ENCODE data around the gene FNBP1.

The FNBP1 gene

GRCh38 chr9:130002320-130002719, 40.7 kb downstream of the FNBP1 start:
- no peak overlapping the region for H3K4me3 ChIP-seq (ENCODE audit: low read length in 2 of 2)
- H3K79me1 ChIP-seq (ENCODE audit: low read depth, low read length): peaks cover 2% of the 10 kb centered on the region
- no peak overlapping the region for H3K4me2 ChIP-seq (ENCODE audit: insufficient read depth, low read length, poor library complexity, severe bottlenecking)
- H3K27me3 ChIP-seq (ENCODE audit: control insufficient read depth in 3 of 3, insufficient read depth in 3 of 3, low read depth in 1 of 3, low read length in 3 of 3): no peaks in the 10 kb centered on the region
- H4K8ac ChIP-seq (ENCODE audit: low read depth, low read length): no peak overlapping the region
- no CpG with 5 or more reads among the region's 5 CpGs for WGBS, 2 donors (ENCODE audit: extremely low coverage in 2 of 2, insufficient read length in 2 of 2, insufficient replicate concordance in 1 of 2)
- no peak overlapping the region for H2AFZ ChIP-seq (ENCODE audit: low read length)
- no peak overlapping the region for H2AK5ac ChIP-seq (ENCODE audit: low read depth, low read length)
- H3K9ac ChIP-seq (ENCODE audit: low read depth, low read length, poor library complexity): no peak overlapping the region
- no peak overlapping the region for H3K27ac ChIP-seq (replicated peaks; ENCODE audit: low read length)
- H2BK5ac ChIP-seq (ENCODE audit: low read length): no peak overlapping the region
- H3K18ac ChIP-seq (ENCODE audit: low read length): no peak overlapping the region
- no peak overlapping the region for H3K4ac ChIP-seq (ENCODE audit: low read length)
- no peak for DNase-seq (ENCODE audit: low spot score)
- no peak overlapping the region for H2BK15ac ChIP-seq (ENCODE audit: low read length)
- H4K91ac ChIP-seq (ENCODE audit: low read depth, low read length, poor library complexity): no peak overlapping the region
- H3K9me3 ChIP-seq (replicated peaks in 1 of 2; ENCODE audit: control insufficient read depth in 2 of 2, insufficient read depth in 1 of 2, low read depth in 1 of 2, low read length in 2 of 2): no peaks in the 10 kb centered on the region
- no peak overlapping the region for H2BK120ac ChIP-seq (ENCODE audit: low read depth, low read length)
- no peak overlapping the region for H3K14ac ChIP-seq (ENCODE audit: low read length)
- no peak overlapping the region for H3K23ac ChIP-seq (ENCODE audit: low read depth, low read length, poor library complexity)
- H3K36me3 ChIP-seq (replicated peaks in 1 of 2; ENCODE audit: control insufficient read depth in 2 of 2, insufficient read depth in 2 of 2, low read length in 2 of 2): peaks cover 0 to 4% of the 10 kb centered on the region in 2 donors
- H2BK12ac ChIP-seq (ENCODE audit: low read length): no peak overlapping the region
- H3K4me1 ChIP-seq (ENCODE audit: control insufficient read depth in 2 of 2, insufficient read depth in 1 of 2, low read depth in 1 of 2, low read length in 2 of 2): peaks cover 3 to 4% of the 10 kb centered on the region in 2 donors

GRCh38 chr9:130001190-130001589, 41.8 kb downstream of the FNBP1 start:
- H3K14ac ChIP-seq (ENCODE audit: low read length): no peak overlapping the region
- H3K27me3 ChIP-seq (ENCODE audit: control insufficient read depth in 3 of 3, insufficient read depth in 3 of 3, low read depth in 1 of 3, low read length in 3 of 3): no peaks in the 10 kb centered on the region
- H3K9me3 ChIP-seq (replicated peaks in 1 of 2; ENCODE audit: control insufficient read depth in 2 of 2, insufficient read depth in 1 of 2, low read depth in 1 of 2, low read length in 2 of 2): peaks cover 0 to 1% of the 10 kb centered on the region in 2 donors
- peaks cover 3 to 4% of the 10 kb centered on the region in 2 donors for H3K4me1 ChIP-seq (ENCODE audit: control insufficient read depth in 2 of 2, insufficient read depth in 1 of 2, low read depth in 1 of 2, low read length in 2 of 2)
- no peak overlapping the region for H2AFZ ChIP-seq (ENCODE audit: low read length)
- no peak overlapping the region for H3K4me3 ChIP-seq (ENCODE audit: low read length in 2 of 2)
- H4K91ac ChIP-seq (ENCODE audit: low read depth, low read length, poor library complexity): no peak overlapping the region
- H3K36me3 ChIP-seq (replicated peaks in 1 of 2; ENCODE audit: control insufficient read depth in 2 of 2, insufficient read depth in 2 of 2, low read length in 2 of 2): peaks cover 0 to 4% of the 10 kb centered on the region in 2 donors
- no peak overlapping the region for H3K18ac ChIP-seq (ENCODE audit: low read length)
- H3K79me1 ChIP-seq (ENCODE audit: low read depth, low read length): peaks cover 2% of the 10 kb centered on the region
- no peak overlapping the region for H2BK12ac ChIP-seq (ENCODE audit: low read length)
- no peak overlapping the region for H2BK15ac ChIP-seq (ENCODE audit: low read length)
- H3K27ac ChIP-seq (replicated peaks; ENCODE audit: low read length): no peak overlapping the region
- no peak overlapping the region for H2BK5ac ChIP-seq (ENCODE audit: low read length)
- no peak for DNase-seq (ENCODE audit: low spot score)
- H2AK5ac ChIP-seq (ENCODE audit: low read depth, low read length): no peak overlapping the region
- H3K9ac ChIP-seq (ENCODE audit: low read depth, low read length, poor library complexity): no peak overlapping the region
- no peak overlapping the region for H3K4ac ChIP-seq (ENCODE audit: low read length)
- no peak overlapping the region for H2BK120ac ChIP-seq (ENCODE audit: low read depth, low read length)
- no peak overlapping the region for H4K8ac ChIP-seq (ENCODE audit: low read depth, low read length)
- no CpG with 5 or more reads among the region's 7 CpGs for WGBS, 2 donors (ENCODE audit: extremely low coverage in 2 of 2, insufficient read length in 2 of 2, insufficient replicate concordance in 1 of 2)
- no peak overlapping the region for H3K23ac ChIP-seq (ENCODE audit: low read depth, low read length, poor library complexity)
- H3K4me2 ChIP-seq (ENCODE audit: insufficient read depth, low read length, poor library complexity, severe bottlenecking): no peak overlapping the region

- Histone ChIP-seq H3K9me3 (replicated peaks in 1 of 2; ENCODE audit: control insufficient read depth in 2 of 2, insufficient read depth in 1 of 2, low read depth in 1 of 2, low read length in 2 of 2) (peaks cover 0 to 2% of the 10 kb centered on the region in 2 donors), H3K27ac (replicated peaks; ENCODE audit: low read length) (no peak overlapping the region), H2AK5ac (ENCODE audit: low read depth, low read length) (no peak overlapping the region), H3K4me2 (ENCODE audit: insufficient read depth, low read length, poor library complexity, severe bottlenecking) (no peak overlapping the region), H2BK15ac (ENCODE audit: low read length) (no peak overlapping the region), H3K18ac (ENCODE audit: low read length) (no peak overlapping the region), H2BK120ac (ENCODE audit: low read depth, low read length) (no peak overlapping the region), H3K4me3 (ENCODE audit: low read length in 2 of 2) (no peak overlapping the region), H2BK12ac (ENCODE audit: low read length) (no peak overlapping the region), H3K79me1 (ENCODE audit: low read depth, low read length) (peaks cover 2% of the 10 kb centered on the region), H4K8ac (ENCODE audit: low read depth, low read length) (no peak overlapping the region), H3K27me3 (ENCODE audit: control insufficient read depth in 3 of 3, insufficient read depth in 3 of 3, low read depth in 1 of 3, low read length in 3 of 3) (no peaks in the 10 kb centered on the region), H3K23ac (ENCODE audit: low read depth, low read length, poor library complexity) (no peak overlapping the region), H3K14ac (ENCODE audit: low read length) (no peak overlapping the region), H2AFZ (ENCODE audit: low read length) (no peak overlapping the region), H3K4me1 (ENCODE audit: control insufficient read depth in 2 of 2, insufficient read depth in 1 of 2, low read depth in 1 of 2, low read length in 2 of 2) (peaks cover 3 to 4% of the 10 kb centered on the region in 2 donors), H3K36me3 (replicated peaks in 1 of 2; ENCODE audit: control insufficient read depth in 2 of 2, insufficient read depth in 2 of 2, low read length in 2 of 2) (peaks cover 0 to 7% of the 10 kb centered on the region in 2 donors), H3K9ac (ENCODE audit: low read depth, low read length, poor library complexity) (no peak overlapping the region), H2BK5ac (ENCODE audit: low read length) (no peak overlapping the region), H3K4ac (ENCODE audit: low read length) (no peak overlapping the region), H4K91ac (ENCODE audit: low read depth, low read length, poor library complexity) (no peak overlapping the region)
- DNase-seq (ENCODE audit: low spot score): no peak
- no CpG with 5 or more reads among the region's 5 CpGs for whole genome bisulfite sequencing, 2 donors (ENCODE audit: extremely low coverage in 2 of 2, insufficient read length in 2 of 2, insufficient replicate concordance in 1 of 2)
Measured at GRCh38 chr9:129999141-129999510, 43.9 kb downstream of the FNBP1 start.

DNA sequence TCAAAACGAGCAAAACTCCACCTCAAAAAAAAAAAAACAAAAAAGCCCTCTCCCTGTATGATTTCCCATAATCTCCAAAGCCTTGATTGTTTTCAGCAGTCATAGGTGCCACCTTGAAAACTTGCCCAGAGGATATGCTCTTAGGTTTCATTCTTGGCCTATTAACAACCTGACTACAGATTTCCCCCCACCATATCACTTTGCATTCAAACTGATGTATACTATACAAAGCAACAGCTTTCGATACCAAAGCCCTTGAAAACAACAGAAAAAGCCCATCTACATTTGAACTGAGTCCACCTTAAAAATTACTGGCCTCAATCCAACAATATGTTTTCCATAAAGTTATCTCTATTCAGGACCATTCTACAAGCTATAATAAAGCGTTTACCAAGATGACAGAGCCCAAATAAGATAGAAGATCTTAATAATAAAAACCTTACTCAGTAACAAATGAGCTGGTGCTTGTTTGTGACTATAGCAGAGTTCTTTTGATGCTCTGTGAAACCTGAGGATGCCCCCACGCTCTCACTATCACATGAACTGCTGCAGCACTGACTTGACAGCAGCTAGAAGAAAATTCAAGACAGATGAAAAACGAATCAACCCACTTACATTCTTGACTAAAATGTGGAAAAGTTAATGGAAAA, 44.4 kb downstream of the FNBP1 start:
- no peak overlapping the region for H2BK120ac ChIP-seq (ENCODE audit: low read depth, low read length)
- H3K4me1 ChIP-seq (ENCODE audit: control insufficient read depth in 2 of 2, insufficient read depth in 1 of 2, low read depth in 1 of 2, low read length in 2 of 2): peaks cover 3 to 4% of the 10 kb centered on the region in 2 donors
- no peak overlapping the region for H3K27ac ChIP-seq (replicated peaks; ENCODE audit: low read length)
- no peak overlapping the region for H2BK5ac ChIP-seq (ENCODE audit: low read length)
- no peak overlapping the region for H2AFZ ChIP-seq (ENCODE audit: low read length)
- H4K8ac ChIP-seq (ENCODE audit: low read depth, low read length): no peak overlapping the region
- H3K23ac ChIP-seq (ENCODE audit: low read depth, low read length, poor library complexity): no peak overlapping the region
- H3K4me2 ChIP-seq (ENCODE audit: insufficient read depth, low read length, poor library complexity, severe bottlenecking): no peak overlapping the region
- H3K9me3 ChIP-seq (replicated peaks in 1 of 2; ENCODE audit: control insufficient read depth in 2 of 2, insufficient read depth in 1 of 2, low read depth in 1 of 2, low read length in 2 of 2): peaks cover 0 to 2% of the 10 kb centered on the region in 2 donors
- H2AK5ac ChIP-seq (ENCODE audit: low read depth, low read length): no peak overlapping the region
- H3K14ac ChIP-seq (ENCODE audit: low read length): no peak overlapping the region
- no peak overlapping the region for H3K4me3 ChIP-seq (ENCODE audit: low read length in 2 of 2)
- H2BK15ac ChIP-seq (ENCODE audit: low read length): no peak overlapping the region
- H3K18ac ChIP-seq (ENCODE audit: low read length): no peak overlapping the region
- no peak overlapping the region for H2BK12ac ChIP-seq (ENCODE audit: low read length)
- no peak overlapping the region for H3K9ac ChIP-seq (ENCODE audit: low read depth, low read length, poor library complexity)
- H3K27me3 ChIP-seq (ENCODE audit: control insufficient read depth in 3 of 3, insufficient read depth in 3 of 3, low read depth in 1 of 3, low read length in 3 of 3): no peaks in the 10 kb centered on the region
- peaks cover 2% of the 10 kb centered on the region for H3K79me1 ChIP-seq (ENCODE audit: low read depth, low read length)
- H3K36me3 ChIP-seq (replicated peaks in 1 of 2; ENCODE audit: control insufficient read depth in 2 of 2, insufficient read depth in 2 of 2, low read length in 2 of 2): peaks cover 0 to 11% of the 10 kb centered on the region in 2 donors
- H4K91ac ChIP-seq (ENCODE audit: low read depth, low read length, poor library complexity): no peak overlapping the region
- no CpG with 5 or more reads among the region's 5 CpGs for WGBS, 2 donors (ENCODE audit: extremely low coverage in 2 of 2, insufficient read length in 2 of 2, insufficient replicate concordance in 1 of 2)
- no peak for DNase-seq (ENCODE audit: low spot score)
- H3K4ac ChIP-seq (ENCODE audit: low read length): no peak overlapping the region
